OCI-LY3 (cell line): ENCODE measurements around the gene TRIM46.
"Not testable (repeated sequence)": the region's sequence is repeated elsewhere in the genome, so short reads cannot be mapped to it uniquely, and the experiment has no call there.

Source experiments
- H2AFZ ChIP-seq: fragments of 200-600, 300-600 bp; shearing (Covaris generic); 2 replicates; pipeline ENCODE4 v1.6.0; 2014; ENCODE audit warnings: antibody characterized with exemption, low read depth, low read length
- H3K27ac ChIP-seq: fragments of 200-600, 300-600 bp; sonication (generic); 2 replicates; pipeline ENCODE4 v1.5.1; 2014; ENCODE audit warnings: mild to moderate bottlenecking, low read length, moderate library complexity, mixed read lengths
- H3K27me3 ChIP-seq: fragments of 200-600, 300-600 bp; sonication (generic); 2 replicates; pipeline ENCODE4 v1.6.1; 2014; ENCODE audit warnings: low read depth, low read length, mixed read lengths
- H3K36me3 ChIP-seq: fragments of 200-600, 300-600 bp; sonication (generic); replicated peaks from 2 replicates; pipeline ENCODE3; 2014; ENCODE audit warnings: low read depth, low read length, mixed read lengths
- H3K4me1 ChIP-seq: fragments of 300-600, 200-600 bp; sonication (generic); 2 replicates; pipeline ENCODE4 v1.6.1; 2014; ENCODE audit warnings: low read length, mixed read lengths
- H3K4me2 ChIP-seq: fragments of 200-600, 300-600 bp; sonication (generic); 2 replicates; pipeline ENCODE4 v1.6.1; 2014; ENCODE audit warnings: low read length, mixed read lengths
- H3K4me3 ChIP-seq: fragments of 300-600, 200-600 bp; sonication (generic); 2 replicates; pipeline ENCODE4 v1.5.1; 2014; ENCODE audit warnings: antibody characterized with exemption, mild to moderate bottlenecking, low read length, moderate library complexity
- H3K79me2 ChIP-seq: fragments of 300-600, 200-600 bp; shearing (Covaris generic); 2 replicates; pipeline ENCODE4 v1.6.1; 2014; ENCODE audit warnings: mild to moderate bottlenecking, low read length, mixed read lengths
- H3K9ac ChIP-seq: fragments of 300-600, 200-600 bp; shearing (Covaris generic); 2 replicates; pipeline ENCODE4 v1.6.0; 2014; ENCODE audit warnings: mild to moderate bottlenecking, low read length, moderate library complexity
- H3K9me3 ChIP-seq: fragments of 200-600, 300-600 bp; shearing (Covaris generic); 2 replicates; pipeline ENCODE4 v1.6.1; 2014; ENCODE audit warnings: low read length, mixed read lengths; ENCODE audit not compliant: insufficient read depth
- H4K20me1 ChIP-seq: fragments of 200-600, 300-600 bp; sonication (generic); 2 replicates; pipeline ENCODE4 v1.6.1; 2016; ENCODE audit warnings: low read length, mixed read lengths; ENCODE audit not compliant: insufficient read depth
- EZH2phosphoT487 ChIP-seq: fragments of 200-600 bp; shearing (Covaris generic); IDR thresholded peaks from 2 replicates; pipeline ENCODE4 v1.6.1; 2018; ENCODE audit warnings: antibody characterized with exemption, mixed run types, low read depth
- TF ChIP-seq, protein P1 (sequence below): fragments of 200-600, 300-600 bp; sonication (generic); IDR thresholded peaks from 2 replicates; pipeline ENCODE4 v1.5.1; 2014; ENCODE audit warnings: antibody characterized with exemption, low read length, low read depth

Gene TRIM46

DNA sequence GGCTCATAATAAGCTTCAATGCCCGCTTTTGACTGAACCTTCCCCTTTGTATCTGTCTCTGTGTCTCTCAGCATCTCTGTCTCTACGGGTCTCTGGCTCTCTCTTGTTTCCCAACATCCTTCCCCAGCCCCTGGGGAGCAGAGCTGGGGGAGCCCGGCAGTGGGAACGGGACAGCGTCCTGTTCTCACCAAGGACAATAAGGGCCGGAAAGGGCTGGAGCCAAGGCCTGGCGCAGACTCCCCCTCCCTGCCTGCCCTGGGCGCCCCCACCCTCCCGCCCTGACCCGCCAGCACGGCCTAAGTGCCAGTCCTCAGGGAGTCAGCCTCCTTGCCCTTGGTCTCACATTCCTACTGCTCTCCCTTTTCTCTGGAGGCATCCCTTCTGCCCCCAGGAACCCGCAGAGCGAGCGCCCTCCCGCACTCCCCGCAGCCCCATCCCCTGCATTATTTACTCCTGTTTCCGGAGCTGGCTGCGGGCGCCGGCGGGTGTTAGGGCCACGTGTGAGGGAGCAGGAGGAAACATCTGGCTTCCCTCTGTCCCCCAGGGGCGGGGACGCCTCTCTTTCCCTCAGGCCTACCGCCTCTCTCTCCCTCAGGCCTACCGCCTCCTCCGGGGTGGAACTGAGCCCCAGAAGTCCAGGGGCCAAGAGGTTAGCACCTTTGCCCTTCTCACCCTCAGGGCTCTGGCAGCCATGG, 7.0 kb upstream of the TRIM46 start:
- no peaks in the 10 kb centered on the region for H4K20me1 ChIP-seq
- H3K27me3 ChIP-seq = no peaks in the 10 kb centered on the region
- H3K4me1 ChIP-seq = peaks cover 10% of the 10 kb centered on the region
- peaks cover 15% of the 10 kb centered on the region for H3K36me3 ChIP-seq
- peaks cover 3% of the 10 kb centered on the region; the same call in 1 of the 2 replicates for H3K79me2 ChIP-seq
- H3K27ac ChIP-seq = no peak overlapping the region
- peak overlapping the region; percentile 41; the same call in 1 of the 2 replicates for H3K9ac ChIP-seq
- no peak for TF ChIP-seq EZH2phosphoT487
- TF ChIP-seq, protein P1, sequence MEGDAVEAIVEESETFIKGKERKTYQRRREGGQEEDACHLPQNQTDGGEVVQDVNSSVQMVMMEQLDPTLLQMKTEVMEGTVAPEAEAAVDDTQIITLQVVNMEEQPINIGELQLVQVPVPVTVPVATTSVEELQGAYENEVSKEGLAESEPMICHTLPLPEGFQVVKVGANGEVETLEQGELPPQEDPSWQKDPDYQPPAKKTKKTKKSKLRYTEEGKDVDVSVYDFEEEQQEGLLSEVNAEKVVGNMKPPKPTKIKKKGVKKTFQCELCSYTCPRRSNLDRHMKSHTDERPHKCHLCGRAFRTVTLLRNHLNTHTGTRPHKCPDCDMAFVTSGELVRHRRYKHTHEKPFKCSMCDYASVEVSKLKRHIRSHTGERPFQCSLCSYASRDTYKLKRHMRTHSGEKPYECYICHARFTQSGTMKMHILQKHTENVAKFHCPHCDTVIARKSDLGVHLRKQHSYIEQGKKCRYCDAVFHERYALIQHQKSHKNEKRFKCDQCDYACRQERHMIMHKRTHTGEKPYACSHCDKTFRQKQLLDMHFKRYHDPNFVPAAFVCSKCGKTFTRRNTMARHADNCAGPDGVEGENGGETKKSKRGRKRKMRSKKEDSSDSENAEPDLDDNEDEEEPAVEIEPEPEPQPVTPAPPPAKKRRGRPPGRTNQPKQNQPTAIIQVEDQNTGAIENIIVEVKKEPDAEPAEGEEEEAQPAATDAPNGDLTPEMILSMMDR = no peak
- peak overlapping the region; percentile 95 for H3K4me2 ChIP-seq
- H2AFZ ChIP-seq = peak overlapping the region; percentile 53; the same call in 1 of the 2 replicates
- no peaks in the 10 kb centered on the region for H3K9me3 ChIP-seq
- H3K4me3 ChIP-seq = peak overlapping the region; percentile 77

DNA sequence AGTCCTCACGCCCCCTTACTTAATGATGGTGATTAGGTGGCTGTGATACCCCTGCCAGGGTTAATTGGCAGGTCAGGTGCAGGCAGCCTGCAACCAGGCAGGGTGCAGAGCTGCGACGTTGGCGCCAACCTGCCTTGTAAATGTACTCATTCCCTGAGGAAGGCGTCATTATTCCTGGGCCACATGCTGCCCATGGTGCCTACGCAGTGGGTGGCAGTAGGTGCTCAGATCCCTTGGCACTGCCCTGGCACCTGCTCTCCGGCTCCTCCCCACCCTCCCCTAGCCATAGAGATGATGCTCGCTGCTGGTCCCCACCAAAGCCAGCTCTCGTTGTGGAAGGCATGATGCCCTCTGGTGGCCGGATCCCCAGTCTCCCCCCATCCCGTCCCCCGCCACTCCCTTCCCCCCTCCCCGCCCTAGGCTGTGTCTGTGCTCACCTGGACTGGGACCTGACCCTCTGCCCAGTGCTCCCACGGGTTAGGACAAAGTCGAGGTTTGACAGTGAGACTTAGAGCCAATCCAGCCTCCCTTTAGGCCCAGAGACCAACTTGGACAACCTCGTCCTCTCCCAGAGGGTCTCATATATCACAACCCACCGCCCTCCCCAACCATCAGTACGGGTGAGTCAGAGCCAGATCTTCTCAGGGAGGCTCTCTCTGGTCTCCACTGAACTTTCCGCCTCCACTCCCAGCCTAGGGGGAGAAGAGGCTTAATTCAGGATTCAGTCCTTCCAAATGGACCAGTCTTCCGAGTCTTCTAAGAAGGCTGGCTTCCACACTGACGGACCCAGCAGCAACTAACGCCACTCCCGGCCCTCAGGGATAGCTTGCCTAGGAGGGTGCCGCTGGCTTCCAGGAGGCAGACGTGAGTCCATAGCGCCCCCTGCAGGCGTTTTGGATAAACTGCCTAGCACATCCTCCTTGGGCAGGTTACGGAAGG, 6.2 kb upstream of the TRIM46 start:
- peak overlapping the region; percentile 60 for H3K9ac ChIP-seq
- peaks cover 15% of the 10 kb centered on the region for H3K36me3 ChIP-seq
- H3K79me2 ChIP-seq = peaks cover 9% of the 10 kb centered on the region
- no peaks in the 10 kb centered on the region for H3K27me3 ChIP-seq
- peak overlapping the region; percentile 22 for H3K27ac ChIP-seq
- H2AFZ ChIP-seq = peak overlapping the region; percentile 77; the same call in 1 of the 2 replicates
- H4K20me1 ChIP-seq = no peaks in the 10 kb centered on the region
- peak overlapping the region; percentile 77 for H3K4me3 ChIP-seq
- peaks cover 17% of the 10 kb centered on the region for H3K4me1 ChIP-seq
- no peaks in the 10 kb centered on the region for H3K9me3 ChIP-seq
- H3K4me2 ChIP-seq = peak overlapping the region; percentile 95
- no peak for TF ChIP-seq EZH2phosphoT487
- TF ChIP-seq, protein P1 = peak; percentile 99

DNA sequence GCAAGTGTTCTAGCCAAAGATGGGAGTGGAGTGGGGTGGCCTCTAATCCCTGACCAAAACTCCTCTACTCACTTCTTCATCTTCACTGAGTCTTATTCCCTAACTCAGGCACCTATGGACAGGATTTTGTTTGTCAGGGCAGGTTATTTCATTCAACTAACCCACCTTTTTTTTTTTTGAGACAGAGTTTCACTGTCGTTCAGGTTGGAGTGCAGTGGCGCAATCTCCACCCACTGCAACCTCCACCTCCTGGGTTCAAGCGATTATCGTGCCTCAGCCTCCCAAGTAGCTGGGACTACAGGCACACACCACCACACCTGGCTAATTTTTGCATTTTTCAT, 5.6 kb upstream of the TRIM46 start:
- Histone ChIP-seq H3K4me3 (peak overlapping the region; percentile 77; the same call in 1 of the 2 replicates), H3K4me1 (peaks cover 17% of the 10 kb centered on the region), H3K36me3 (peaks cover 15% of the 10 kb centered on the region), H3K4me2 (peak overlapping the region; percentile 95), H3K79me2 (peaks cover 16% of the 10 kb centered on the region)
- not testable (repeated sequence) for H2AFZ ChIP-seq, H3K9me3 ChIP-seq, H3K27me3 ChIP-seq, H3K27ac ChIP-seq, H4K20me1 ChIP-seq, H3K9ac ChIP-seq

DNA sequence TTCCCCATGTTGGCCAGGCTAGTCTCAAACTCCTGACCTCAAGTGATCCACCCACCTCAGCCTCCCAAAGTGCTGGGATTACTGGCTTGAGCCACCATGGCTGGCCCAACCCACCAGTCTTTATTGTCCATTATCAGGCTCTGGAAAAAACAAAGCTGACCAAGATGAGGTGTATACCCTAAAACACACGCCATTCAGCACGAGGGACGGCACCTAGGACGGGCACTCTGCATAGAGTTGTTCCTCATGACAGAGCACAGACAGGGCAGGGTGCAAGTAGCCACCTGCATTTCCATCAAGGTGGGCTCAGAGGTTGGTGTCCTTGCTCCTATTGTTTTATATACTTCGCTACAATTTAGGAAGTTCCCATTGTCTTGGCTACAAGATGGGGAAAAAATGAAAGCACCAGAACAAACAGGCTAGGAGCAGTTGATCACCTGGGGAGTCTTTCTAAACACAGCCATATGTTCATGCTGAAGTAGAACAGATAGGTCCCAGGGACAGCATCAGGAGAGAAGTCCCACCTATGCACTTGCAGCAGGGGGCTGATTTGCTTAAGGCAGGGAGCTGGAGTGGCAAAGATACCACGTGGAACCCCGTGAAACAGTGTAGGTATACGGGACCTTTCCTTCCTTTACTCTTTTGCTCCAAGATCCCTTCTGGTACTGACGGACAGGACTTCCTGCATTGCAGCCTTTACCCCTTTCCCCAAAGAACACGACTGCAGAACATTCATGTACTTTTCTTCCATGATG, 5.0 kb upstream of the TRIM46 start:
- no peak overlapping the region for H3K4me2 ChIP-seq
- no peak overlapping the region for H3K4me3 ChIP-seq
- TF ChIP-seq, protein P1 = no peak
- TF ChIP-seq EZH2phosphoT487 = no peak
- no peak overlapping the region for H3K9ac ChIP-seq
- H3K27me3 ChIP-seq = no peaks in the 10 kb centered on the region
- H3K36me3 ChIP-seq = peaks cover 15% of the 10 kb centered on the region
- no peaks in the 10 kb centered on the region for H4K20me1 ChIP-seq
- H3K9me3 ChIP-seq = no peaks in the 10 kb centered on the region
- H3K27ac ChIP-seq = no peak overlapping the region
- H2AFZ ChIP-seq = no peak overlapping the region
- H3K4me1 ChIP-seq = peaks cover 17% of the 10 kb centered on the region
- peaks cover 16% of the 10 kb centered on the region for H3K79me2 ChIP-seq
